NCI-H460 (cell line): ENCODE data around the gene RTN4RL2. TPM values are rescaled to one million over a fixed set of nuclear protein-coding genes. Genes with fewer than 3 reads are reported as not detected.

ENCODE experiments used
- DNase-seq: peaks from one replicate; pipeline ENCODE4 v3.0.0-alpha.2; 2016; ENCODE audit warnings: low read depth; ENCODE audit errors: extremely low read depth
- small RNA-seq, 2 experiments: library from RNA; depleted of rRNA; stranded (forward); fragments of <200 nt; gene quantifications; one replicate each; pipeline ENCODE3, GENCODE V24; 2014
- total RNA-seq: library from RNA; depleted of rRNA; stranded (reverse); fragments of >200 nt; shearing (Covaris generic); gene quantifications from 2 replicates; pipeline ENCODE4 v1.2.3, GENCODE V29; 2014; rRNA removed

RTN4RL2 gene
- total RNA-seq, 1 experiment from 2014 or later = 0.45 TPM

DNA sequence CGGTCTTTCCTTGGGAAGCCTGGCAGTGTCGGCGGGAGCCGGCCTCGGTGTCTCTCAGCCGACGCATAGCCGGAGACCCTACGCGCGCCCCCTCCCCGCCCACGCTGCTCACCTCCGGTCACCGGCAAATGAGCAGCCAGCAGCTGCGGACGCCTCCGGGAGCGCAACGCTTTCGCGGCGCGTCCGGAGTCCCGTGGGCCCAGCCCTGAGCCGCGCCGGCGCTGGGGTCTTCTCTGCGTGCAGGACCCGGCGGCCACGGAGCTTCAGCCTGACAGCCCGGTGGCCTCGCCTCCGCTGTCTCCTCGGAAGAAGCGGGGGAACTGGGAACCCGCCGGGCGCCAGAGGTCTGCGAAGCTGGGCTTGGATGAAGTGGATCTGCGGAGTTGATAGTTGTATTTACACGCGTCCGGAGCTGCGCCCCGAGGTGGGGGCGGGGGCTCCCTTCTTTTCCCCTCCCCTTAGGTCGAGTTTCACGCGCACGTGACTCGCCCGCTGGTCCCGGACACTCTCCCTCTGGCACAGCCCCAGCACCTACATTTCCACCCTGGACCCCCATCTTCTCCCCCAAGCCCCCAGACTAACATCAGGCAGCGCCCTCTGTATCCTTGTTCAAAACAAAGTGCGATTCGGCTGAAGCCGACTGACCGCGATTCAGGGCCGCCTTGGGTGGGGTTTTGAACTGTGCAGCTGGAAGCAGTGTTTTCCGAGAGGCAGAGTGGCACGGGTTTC, 55.2 kb downstream of the RTN4RL2 start, which contains the start of gene SLC43A1:
Gene SLC43A1 (minus strand): TSS at position 371 of the 729 bp plus-strand sequence. CDS start 1,591 bp downstream, outside the sequence.
- DNase-seq = no peak

DNA sequence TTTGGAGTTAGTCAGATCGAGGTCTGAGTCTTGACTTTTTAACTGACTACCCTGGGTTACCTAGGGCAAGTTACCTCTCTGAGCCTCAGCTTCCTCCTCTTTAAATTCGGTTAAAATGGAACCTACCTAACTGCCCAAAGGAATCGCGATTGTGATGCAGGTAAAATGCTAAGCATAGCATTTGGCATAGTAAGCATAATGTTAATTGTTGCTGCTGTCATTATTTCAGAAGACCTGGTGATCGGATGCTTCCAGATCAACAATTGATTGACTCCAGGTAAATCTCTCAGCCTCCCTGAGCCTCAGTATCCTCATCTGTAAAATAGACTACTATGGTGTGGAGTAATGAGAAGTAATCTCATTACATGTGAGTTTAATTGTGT, 55.7 kb downstream of the RTN4RL2 start:
- DNase-seq = no peak

DNA sequence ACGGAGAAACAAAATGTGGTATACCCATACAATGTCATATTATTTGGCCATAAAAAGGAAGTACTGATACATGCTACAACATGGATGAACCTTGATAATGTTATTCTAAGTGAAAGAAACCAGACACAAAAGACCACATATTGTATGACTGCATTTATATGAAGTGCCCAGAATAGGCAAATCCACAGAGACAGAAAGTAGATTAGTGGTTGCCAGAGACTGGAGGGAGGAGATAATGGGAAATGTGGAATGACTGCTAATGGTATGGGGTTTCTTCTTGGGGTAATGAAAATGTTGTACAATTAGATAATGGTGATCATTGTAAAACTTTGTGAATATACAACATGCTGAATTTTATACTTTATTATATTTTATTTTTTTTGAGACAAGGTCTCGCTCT, 60.8 kb downstream of the RTN4RL2 start:
- DNase-seq = no peak

DNA sequence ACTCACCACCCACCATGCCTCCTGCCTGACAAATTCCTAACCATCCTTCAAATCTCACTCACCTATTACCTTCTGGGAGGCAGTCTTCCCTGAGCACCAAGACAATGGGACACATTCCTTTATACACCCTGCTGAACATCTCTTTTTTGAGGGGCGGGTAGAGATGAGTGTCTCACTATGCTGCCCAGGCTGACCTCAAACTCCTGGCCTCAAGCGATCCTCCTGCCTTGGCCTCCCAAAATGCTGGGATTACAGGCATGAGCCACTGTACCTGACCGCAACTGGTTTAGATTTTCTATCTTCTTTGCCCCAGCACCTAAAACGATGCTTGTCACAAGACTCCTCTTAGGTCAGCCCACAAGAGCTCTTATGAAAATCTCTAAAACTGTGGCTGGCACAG, 63.1 kb downstream of the RTN4RL2 start:
- no peak for DNase-seq

Small RNA genes within 50 kb of the gene (small RNA-seq; reads per million reads assigned to genes)
- 0 reads per million in 2 experiments for gene RNA5SP341

Other genes starting within 250 kb of the RTN4RL2 start
- gene APLNR, start 223.3 kb upstream of the RTN4RL2 start, total RNA-seq = not detected in 2 replicates
- 17.8 and 19.1 TPM in 2 replicates for gene TNKS1BP1, start 135.6 kb upstream of the RTN4RL2 start, total RNA-seq
- 120 and 125 TPM in 2 replicates for gene SSRP1, start 124.6 kb upstream of the RTN4RL2 start, total RNA-seq
- gene P2RX3, start 122.2 kb upstream of the RTN4RL2 start, total RNA-seq = not detected in 2 replicates
- not detected in 2 replicates for gene PRG3, start 79.4 kb upstream of the RTN4RL2 start, total RNA-seq
- gene PRG2, start 69.9 kb upstream of the RTN4RL2 start, total RNA-seq = not detected in 2 replicates
- gene SLC43A3, start 33.4 kb upstream of the RTN4RL2 start, total RNA-seq = not detected in 2 replicates
- gene SLC43A1, start 55.2 kb downstream of the RTN4RL2 start, total RNA-seq = 5.1 and 7.6 TPM in 2 replicates
- gene TIMM10, start 70.2 kb downstream of the RTN4RL2 start, total RNA-seq = 91.7 and 100 TPM in 2 replicates
- not detected in 2 replicates for gene SMTNL1, start 77.1 kb downstream of the RTN4RL2 start, total RNA-seq
- gene UBE2L6, start 107.1 kb downstream of the RTN4RL2 start, total RNA-seq = 20.1 and 20.8 TPM in 2 replicates
- not detected in 2 replicates for gene SERPING1, start 137.2 kb downstream of the RTN4RL2 start, total RNA-seq
- gene YPEL4, start 189.4 kb downstream of the RTN4RL2 start, total RNA-seq = not detected in 2 replicates
- gene CLP1, start 197.2 kb downstream of the RTN4RL2 start, total RNA-seq = 11.0 and 11.9 TPM in 2 replicates
- gene ZDHHC5, start 207.6 kb downstream of the RTN4RL2 start, total RNA-seq = 34.8 TPM in 2 replicates